ENCODE data around the gene LBHD2.
"Not testable (repeated sequence)": the region's sequence is repeated elsewhere in the genome, so short reads cannot be mapped to it uniquely, and the experiment has no call there.

Gene LBHD2

DNA sequence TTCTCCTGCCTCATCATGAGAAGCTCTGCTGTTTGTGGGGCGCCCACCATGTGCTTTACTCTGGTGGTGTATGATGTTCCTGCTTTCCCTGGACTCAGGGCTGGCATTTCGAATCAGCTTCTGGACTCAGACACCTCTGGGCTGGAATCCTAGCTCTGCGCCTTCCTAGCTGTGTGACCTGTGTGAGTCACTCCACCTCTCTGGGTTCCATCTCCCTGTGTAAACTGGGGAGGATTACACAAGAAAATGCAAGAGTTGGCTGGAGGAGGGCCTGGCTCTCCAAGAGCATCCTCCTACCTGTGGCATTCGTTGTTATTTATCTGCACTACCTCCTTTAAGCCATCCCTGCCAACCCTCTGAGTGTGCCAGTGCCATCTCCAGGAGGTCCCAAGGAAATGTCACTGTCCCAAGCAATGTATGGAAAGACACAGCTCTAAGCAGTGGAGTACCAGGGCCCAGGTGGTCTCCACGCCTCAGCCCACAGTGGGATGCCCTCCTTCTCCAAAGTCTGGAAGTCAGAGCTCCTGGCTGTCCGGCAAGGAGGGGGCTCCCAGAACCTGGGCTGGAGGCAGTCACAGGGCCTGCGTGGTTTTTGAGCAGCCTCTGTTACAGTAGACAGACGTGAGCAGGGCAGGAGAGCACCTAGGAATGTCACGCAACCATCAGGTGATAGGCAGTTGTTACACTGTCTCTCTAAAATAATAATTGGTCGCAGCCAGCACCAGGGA lies 32.0 kb downstream of the LBHD2 start:
- Histone ChIP-seq H3K27ac (ENCODE audit: low read depth, low read length) (no peak overlapping the region), H3K4me1 (ENCODE audit: control insufficient read depth, insufficient read depth, low read length, unreplicated experiment) (peaks cover 25% of the 10 kb centered on the region), H3K79me2 (ENCODE audit: control insufficient read depth, insufficient read depth, low read length, unreplicated experiment) (no peaks in the 10 kb centered on the region), H3K4me3 (ENCODE audit: low read depth, low read length) (no peak overlapping the region), H3K36me3 (ENCODE audit: insufficient read depth, low read length) (no peaks in the 10 kb centered on the region), H3K27me3 (ENCODE audit: insufficient read depth, low read length) (no peaks in the 10 kb centered on the region), H2AFZ (ENCODE audit: low read length, unreplicated experiment) (no peak overlapping the region)

DNA sequence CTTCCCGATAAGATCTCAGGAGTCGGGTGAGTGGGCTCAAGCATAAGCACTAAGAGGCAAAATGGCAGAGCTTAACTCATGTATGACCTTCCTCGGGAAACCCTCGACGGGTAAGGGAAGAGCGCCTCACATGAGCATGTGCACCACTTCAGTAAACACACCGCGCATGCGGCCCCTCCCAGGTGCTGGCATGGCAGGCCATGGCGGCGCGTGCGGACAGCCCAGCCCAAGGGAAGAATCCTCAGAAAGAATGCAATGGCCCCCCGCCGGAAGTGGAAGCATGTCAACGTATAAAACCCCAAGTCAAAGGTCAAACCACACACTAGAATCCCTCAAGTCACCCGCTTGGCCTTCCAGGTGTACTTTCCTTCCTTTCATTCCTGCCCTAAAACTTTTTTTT lies 32.6 kb downstream of the LBHD2 start:
- peaks cover 25% of the 10 kb centered on the region for H3K4me1 ChIP-seq (ENCODE audit: control insufficient read depth, insufficient read depth, low read length, unreplicated experiment)
- no peak overlapping the region for H2AFZ ChIP-seq (ENCODE audit: low read length, unreplicated experiment)
- no peaks in the 10 kb centered on the region for H3K79me2 ChIP-seq (ENCODE audit: control insufficient read depth, insufficient read depth, low read length, unreplicated experiment)
- no peaks in the 10 kb centered on the region for H3K36me3 ChIP-seq (ENCODE audit: insufficient read depth, low read length)
- H3K27me3 ChIP-seq (ENCODE audit: insufficient read depth, low read length): no peaks in the 10 kb centered on the region
- no peak overlapping the region for H3K27ac ChIP-seq (ENCODE audit: low read depth, low read length)
- no peak overlapping the region for H3K4me3 ChIP-seq (ENCODE audit: low read depth, low read length)

DNA sequence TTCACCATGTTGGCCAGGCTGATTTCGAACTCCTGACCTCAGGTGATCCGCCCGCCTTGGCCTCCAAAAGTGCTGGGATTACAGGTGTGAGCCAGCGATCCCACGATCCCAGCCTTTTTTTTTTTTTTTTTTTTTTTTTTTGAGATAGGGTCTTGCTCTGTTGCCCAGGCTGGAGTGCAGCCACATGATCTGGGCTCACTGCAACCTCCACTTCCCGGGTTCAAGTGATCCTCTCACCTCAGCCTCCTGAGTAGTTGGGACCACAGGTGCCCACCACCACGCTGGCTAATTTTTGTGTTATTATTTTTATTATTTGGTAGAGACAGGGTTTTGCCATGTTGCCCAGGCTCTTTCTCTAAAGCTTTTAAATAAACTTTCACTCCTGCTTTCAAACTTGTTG lies 33.5 kb downstream of the LBHD2 start:
- not testable (repeated sequence) for H3K27ac ChIP-seq (ENCODE audit: low read depth, low read length)
- H3K4me1 ChIP-seq (ENCODE audit: control insufficient read depth, insufficient read depth, low read length, unreplicated experiment): peaks cover 28% of the 10 kb centered on the region

DNA sequence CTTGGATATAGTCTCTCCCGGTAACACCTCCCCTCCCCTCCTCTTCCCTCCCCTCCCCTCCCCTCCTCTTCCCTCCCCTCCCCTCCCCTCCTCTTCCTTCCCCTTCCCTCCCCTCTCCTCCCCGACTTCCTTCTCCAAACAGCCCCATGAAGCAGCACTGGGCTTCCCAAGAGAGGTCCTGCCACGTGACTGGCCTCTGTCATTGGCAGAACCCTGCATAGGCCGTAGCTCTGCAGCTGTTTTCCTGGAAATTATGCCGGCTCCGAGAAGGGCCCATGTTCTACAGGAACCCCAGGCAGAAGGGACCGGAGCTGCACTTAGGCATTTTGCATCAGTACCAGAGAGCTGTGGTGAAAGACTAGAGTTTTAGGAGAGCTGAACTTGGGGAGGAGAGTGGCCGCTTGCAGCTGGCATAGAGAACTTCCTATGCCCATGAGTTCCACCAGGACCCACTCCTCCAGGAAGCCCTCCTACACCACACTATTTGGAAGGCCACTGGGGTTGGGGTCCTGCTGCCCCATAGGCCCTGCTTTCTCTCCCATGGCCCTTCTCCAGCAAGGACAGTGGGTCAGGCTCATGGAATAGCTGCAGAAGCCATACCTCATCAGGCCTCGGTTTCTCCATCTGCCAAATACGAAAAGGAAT lies 34.1 kb downstream of the LBHD2 start:
- Histone ChIP-seq H2AFZ (ENCODE audit: low read length, unreplicated experiment) (no peak overlapping the region), H3K27ac (ENCODE audit: low read depth, low read length) (no peak overlapping the region), H3K4me3 (ENCODE audit: low read depth, low read length) (no peak overlapping the region), H3K79me2 (ENCODE audit: control insufficient read depth, insufficient read depth, low read length, unreplicated experiment) (no peaks in the 10 kb centered on the region), H3K36me3 (ENCODE audit: insufficient read depth, low read length) (no peaks in the 10 kb centered on the region), H3K4me1 (ENCODE audit: control insufficient read depth, insufficient read depth, low read length, unreplicated experiment) (peaks cover 34% of the 10 kb centered on the region), H3K27me3 (ENCODE audit: insufficient read depth, low read length) (no peaks in the 10 kb centered on the region)

More for the DNA sequence above, 33.5 kb downstream of the LBHD2 start:
- H3K36me3 ChIP-seq (ENCODE audit: insufficient read depth, low read length); H3K27me3 ChIP-seq (ENCODE audit: insufficient read depth, low read length); H3K4me3 ChIP-seq (ENCODE audit: low read depth, low read length); H2AFZ ChIP-seq (ENCODE audit: low read length, unreplicated experiment); H3K79me2 ChIP-seq (ENCODE audit: control insufficient read depth, insufficient read depth, low read length, unreplicated experiment): not testable (repeated sequence)

DNA sequence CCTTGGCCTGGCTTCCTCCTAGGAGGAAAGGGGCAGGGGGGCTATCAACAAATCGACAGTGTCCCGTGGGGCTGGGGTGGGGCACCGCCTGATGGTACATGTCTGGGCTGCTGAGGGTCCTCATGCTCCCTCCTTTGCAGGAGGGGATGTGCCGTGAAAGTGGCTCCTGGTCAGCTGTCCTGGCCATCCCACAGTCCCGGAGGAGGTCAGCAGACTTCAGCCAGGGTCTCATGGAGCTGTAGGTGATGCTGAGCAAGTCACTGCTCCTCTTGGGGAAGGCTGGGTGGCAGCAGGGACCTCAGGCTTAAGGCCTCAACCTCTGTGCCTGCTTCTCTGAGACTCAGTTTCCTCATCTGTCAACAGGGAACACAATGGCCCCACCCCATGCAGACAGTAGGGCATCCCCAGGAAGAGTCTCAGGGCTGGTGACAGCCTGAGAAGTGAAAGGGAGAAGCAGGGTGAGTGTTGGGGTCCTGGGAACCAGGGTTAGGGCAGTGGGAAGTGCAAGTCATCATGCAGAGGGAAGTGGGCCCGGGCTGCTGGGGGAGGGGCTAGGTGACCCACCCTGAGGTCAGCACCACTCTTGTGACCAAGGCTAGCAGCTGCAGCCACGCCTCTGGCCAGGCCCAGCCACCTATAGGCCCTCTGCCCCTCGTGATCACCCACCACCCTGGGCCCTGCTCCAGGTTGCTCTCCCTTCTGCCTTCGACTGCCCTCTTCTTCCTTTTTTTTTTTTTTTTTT lies 34.8 kb downstream of the LBHD2 start:
- Histone ChIP-seq H2AFZ (ENCODE audit: low read length, unreplicated experiment) (no peak overlapping the region), H3K4me1 (ENCODE audit: control insufficient read depth, insufficient read depth, low read length, unreplicated experiment) (peaks cover 34% of the 10 kb centered on the region), H3K4me3 (ENCODE audit: low read depth, low read length) (no peak overlapping the region), H3K27ac (ENCODE audit: low read depth, low read length) (no peak overlapping the region), H3K36me3 (ENCODE audit: insufficient read depth, low read length) (no peaks in the 10 kb centered on the region), H3K27me3 (ENCODE audit: insufficient read depth, low read length) (no peaks in the 10 kb centered on the region), H3K79me2 (ENCODE audit: control insufficient read depth, insufficient read depth, low read length, unreplicated experiment) (peaks cover 5% of the 10 kb centered on the region)

DNA sequence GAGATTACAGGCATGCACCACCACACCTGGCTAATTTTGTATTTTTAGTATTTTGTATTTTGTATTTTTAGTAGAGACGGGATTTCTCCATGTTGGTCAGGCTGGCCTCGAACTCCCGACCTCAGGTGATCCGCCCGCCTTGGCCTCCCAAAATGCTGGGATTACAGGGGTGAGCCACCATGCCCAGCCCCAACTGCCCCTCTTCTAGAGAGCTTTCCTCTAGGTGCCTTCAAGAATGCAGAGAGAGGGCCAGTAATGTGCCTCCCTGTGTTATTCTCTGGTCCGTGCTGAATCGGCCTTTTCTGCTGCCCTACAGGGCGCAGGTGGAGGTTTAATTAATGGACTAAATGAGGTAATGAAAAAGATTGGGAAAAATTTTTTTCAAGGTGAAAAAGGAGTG lies 35.5 kb downstream of the LBHD2 start:
- Histone ChIP-seq H3K79me2 (ENCODE audit: control insufficient read depth, insufficient read depth, low read length, unreplicated experiment) (peaks cover 12% of the 10 kb centered on the region), H3K4me1 (ENCODE audit: control insufficient read depth, insufficient read depth, low read length, unreplicated experiment) (peaks cover 41% of the 10 kb centered on the region)
- not testable (repeated sequence) for H3K27me3 ChIP-seq (ENCODE audit: insufficient read depth, low read length); H3K27ac ChIP-seq (ENCODE audit: low read depth, low read length); H3K36me3 ChIP-seq (ENCODE audit: insufficient read depth, low read length); H3K4me3 ChIP-seq (ENCODE audit: low read depth, low read length); H2AFZ ChIP-seq (ENCODE audit: low read length, unreplicated experiment)

DNA sequence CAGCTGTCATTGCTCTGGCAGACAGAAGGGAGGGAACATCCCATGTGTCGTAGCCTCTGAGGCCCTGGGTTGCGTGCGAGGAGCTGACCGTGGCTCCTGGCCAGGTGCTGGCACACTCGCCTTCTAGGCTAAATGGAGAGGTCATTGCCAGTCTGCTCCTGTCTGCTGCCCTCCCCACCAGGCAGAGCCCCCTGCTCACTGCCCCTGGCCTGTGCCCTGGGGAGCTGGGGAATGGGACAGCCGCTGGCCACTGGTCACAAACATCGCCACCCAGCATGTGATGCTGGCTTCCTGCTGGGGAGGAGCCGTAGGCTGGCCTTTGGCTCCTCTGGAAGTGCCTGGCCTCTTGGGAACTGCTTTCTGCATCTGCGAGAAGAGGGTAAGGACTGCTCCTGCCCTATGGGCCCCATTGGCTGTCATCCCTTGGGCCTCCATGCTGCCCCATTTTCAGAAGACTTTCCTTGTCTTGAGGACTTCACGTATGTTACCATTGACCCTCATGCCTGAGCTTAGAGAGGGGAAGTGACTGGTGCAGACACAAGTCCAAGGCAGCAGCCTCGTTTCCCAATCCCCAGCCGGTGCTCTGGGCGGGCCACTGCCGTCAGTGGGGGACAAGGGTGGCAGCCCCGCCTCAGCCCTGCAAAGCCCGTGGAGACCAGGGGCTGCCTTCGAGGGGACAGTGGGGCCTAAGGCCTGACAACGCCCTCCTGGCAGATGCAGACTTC lies 37.3 kb downstream of the LBHD2 start:
- H3K4me3 ChIP-seq (ENCODE audit: low read depth, low read length): peak overlapping the region; percentile 19; the same call in 1 of the 2 replicates
- no peak overlapping the region for H2AFZ ChIP-seq (ENCODE audit: low read length, unreplicated experiment)
- H3K4me1 ChIP-seq (ENCODE audit: control insufficient read depth, insufficient read depth, low read length, unreplicated experiment): peaks cover 49% of the 10 kb centered on the region
- peak overlapping the region; percentile 40; the same call in 1 of the 2 replicates for H3K27ac ChIP-seq (ENCODE audit: low read depth, low read length)
- no peaks in the 10 kb centered on the region for H3K36me3 ChIP-seq (ENCODE audit: insufficient read depth, low read length)
- H3K79me2 ChIP-seq (ENCODE audit: control insufficient read depth, insufficient read depth, low read length, unreplicated experiment): peaks cover 24% of the 10 kb centered on the region
- no peaks in the 10 kb centered on the region for H3K27me3 ChIP-seq (ENCODE audit: insufficient read depth, low read length)

DNA sequence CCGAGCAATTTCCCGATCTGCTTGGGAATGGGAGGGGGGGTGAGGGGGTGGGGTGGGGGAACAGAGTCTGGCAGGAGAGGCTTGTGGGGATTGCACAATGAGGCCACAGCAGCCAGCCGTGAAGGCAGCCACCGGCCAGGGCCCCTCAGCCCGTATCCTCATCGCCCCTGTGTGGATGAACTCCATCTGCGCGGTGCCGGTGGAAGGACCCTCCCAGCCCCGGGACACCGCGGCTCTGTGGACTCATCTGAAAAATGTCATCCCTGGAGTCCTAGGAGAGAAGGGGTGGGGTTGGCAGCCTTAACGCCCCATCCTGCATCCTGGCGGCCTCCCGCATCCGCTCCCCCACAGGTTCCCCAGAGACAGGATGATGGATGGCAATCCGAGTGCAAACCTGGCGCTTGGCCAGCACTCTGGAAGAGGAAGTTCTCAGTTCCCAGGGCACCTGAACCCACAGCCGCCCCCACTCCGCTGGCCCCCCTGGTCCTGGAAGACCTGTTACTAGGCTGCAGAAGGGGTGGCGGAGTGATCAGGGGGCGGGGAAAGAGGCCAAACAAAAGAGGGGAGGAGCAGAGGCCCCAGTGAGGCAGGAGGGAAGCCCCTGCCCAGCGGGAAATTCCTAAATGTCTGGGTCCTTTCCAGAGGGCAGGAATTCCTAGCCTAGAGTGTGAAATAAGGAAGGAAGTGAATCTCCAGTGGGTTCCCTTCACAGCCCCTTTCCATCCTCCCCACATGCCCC lies 38.0 kb downstream of the LBHD2 start:
- peak overlapping the region; percentile 88 for H3K4me3 ChIP-seq (ENCODE audit: low read depth, low read length)

DNA sequence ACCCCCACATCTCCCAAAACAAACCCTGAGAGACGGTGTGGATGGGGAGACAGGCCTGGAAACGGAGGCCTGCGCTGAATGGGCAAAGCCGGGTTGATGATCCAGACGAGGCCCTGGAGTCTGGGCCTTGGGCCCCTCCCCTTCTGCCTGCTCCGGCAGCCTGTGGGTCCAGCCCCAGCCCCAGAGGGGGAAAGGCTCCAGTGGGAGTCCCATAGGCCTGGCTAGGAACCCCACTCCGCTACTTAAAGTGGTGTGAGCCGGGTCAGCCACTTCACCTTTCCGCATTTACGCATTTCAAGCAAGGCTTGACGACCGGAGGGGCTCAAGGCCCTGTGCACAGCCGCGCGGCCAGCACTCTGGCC lies 38.6 kb downstream of the LBHD2 start:
- H3K27me3 ChIP-seq (ENCODE audit: insufficient read depth, low read length): no peaks in the 10 kb centered on the region
- no peak overlapping the region for H2AFZ ChIP-seq (ENCODE audit: low read length, unreplicated experiment)
- H3K4me3 ChIP-seq (ENCODE audit: low read depth, low read length): peak overlapping the region; percentile 88
- H3K79me2 ChIP-seq (ENCODE audit: control insufficient read depth, insufficient read depth, low read length, unreplicated experiment): peaks cover 29% of the 10 kb centered on the region
- no peaks in the 10 kb centered on the region for H3K36me3 ChIP-seq (ENCODE audit: insufficient read depth, low read length)
- H3K4me1 ChIP-seq (ENCODE audit: control insufficient read depth, insufficient read depth, low read length, unreplicated experiment): peaks cover 50% of the 10 kb centered on the region
- peak overlapping the region; percentile 63 for H3K27ac ChIP-seq (ENCODE audit: low read depth, low read length)

More for the DNA sequence above, 38.0 kb downstream of the LBHD2 start:
- H3K36me3 ChIP-seq (ENCODE audit: insufficient read depth, low read length): no peaks in the 10 kb centered on the region
- peaks cover 27% of the 10 kb centered on the region for H3K79me2 ChIP-seq (ENCODE audit: control insufficient read depth, insufficient read depth, low read length, unreplicated experiment)
- H3K27me3 ChIP-seq (ENCODE audit: insufficient read depth, low read length): no peaks in the 10 kb centered on the region
- H3K27ac ChIP-seq (ENCODE audit: low read depth, low read length): peak overlapping the region; percentile 63
- H2AFZ ChIP-seq (ENCODE audit: low read length, unreplicated experiment): no peak overlapping the region
- peaks cover 49% of the 10 kb centered on the region for H3K4me1 ChIP-seq (ENCODE audit: control insufficient read depth, insufficient read depth, low read length, unreplicated experiment)

Measured in ACC112 (cell line).